Measurements from ENCODE around the gene MAP3K6.
"Not testable (repeated sequence)": the region's sequence is repeated elsewhere in the genome, so short reads cannot be mapped to it uniquely, and the experiment has no call there.

The MAP3K6 gene

DNA sequence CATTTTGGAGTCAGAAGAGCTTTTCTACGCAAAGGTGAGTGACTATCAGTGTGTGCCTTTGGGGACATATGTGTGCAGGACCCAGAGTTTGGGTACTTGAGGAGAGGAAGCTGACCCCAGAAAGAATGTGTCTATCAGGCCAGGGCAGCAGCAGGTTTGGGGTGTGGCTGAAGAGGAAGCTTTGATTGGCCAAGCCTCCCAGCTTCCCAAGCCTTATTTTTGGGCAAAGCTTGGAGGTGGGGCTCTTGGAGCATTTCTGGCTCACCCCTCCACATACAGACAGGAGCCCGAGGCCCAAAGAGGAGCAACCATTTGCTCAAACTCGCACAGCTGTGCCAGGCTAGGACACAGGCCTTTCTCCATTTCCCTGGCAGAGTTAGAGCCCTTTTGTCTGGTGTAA lies 30.3 kb upstream of the MAP3K6 start:
- DNase-seq: no peak

DNA sequence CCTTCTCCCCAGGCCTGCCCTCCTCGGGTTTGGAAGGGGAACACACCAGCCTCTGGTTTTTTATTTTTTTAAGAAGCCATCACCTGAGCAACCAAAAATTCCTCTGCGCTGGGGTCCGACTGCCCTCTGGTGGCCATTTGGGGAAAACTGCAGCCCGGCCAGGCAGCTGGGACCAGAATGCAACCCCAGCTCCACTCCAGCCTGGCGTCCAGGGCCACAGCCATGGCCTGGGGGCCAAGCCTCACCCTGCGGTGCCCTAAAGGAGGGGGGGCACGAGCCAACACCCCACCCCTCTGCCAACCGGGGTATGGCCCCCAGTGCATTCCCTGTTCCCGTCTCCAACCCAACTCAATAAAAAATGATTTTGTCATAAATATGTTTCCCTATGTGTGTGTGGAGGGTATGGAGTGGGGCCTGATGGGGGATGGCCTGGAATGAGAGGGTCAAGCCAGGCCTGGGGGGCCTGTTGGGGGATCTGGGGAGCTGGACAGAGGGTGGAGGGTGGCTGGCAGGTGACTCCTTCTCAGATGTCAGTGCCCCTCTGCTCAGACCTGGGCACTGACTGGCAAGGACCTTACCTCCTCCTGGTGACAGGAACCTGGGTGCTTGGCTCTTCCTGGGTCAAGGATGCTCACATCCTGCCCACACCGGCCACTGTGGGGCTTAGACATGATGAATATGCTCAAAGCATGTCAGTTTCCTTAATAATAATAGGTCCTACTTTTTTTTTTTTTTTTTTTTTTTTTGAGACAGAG lies 28.9 kb upstream of the MAP3K6 start:
- no peak for DNase-seq

DNA sequence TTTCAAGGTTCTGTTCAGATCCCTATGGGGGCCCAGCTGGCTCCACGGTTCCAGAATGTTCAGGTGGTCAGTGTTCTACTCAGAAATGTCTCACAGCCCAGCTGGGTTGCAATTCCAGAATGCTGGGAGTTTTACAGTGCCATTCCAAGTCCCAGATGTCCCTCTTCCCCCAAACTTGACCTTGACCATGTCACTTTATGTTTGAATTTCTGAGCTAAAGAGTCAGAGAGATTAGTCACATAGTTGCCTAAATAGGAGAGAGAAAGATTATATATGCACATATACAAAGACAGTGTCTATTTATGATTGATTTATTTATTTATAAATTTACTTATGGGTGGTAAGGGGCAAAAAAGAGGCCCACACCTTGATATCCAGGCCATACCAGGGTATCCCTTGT lies 28.2 kb upstream of the MAP3K6 start:
- no peak for DNase-seq

DNA sequence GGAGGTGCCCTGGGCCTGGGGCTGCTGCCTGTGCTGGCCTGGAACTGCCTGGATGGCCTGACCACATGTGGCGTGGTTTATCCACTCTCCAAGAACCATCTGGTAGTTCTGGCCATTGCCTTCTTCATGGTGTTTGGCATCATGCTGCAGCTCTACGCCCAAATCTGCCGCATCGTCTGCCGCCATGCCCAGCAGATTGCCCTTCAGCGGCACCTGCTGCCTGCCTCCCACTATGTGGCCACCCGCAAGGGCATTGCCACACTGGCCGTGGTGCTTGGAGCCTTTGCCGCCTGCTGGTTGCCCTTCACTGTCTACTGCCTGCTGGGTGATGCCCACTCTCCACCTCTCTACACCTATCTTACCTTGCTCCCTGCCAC lies 27.5 kb upstream of the MAP3K6 start:
- no peak for DNase-seq

DNA sequence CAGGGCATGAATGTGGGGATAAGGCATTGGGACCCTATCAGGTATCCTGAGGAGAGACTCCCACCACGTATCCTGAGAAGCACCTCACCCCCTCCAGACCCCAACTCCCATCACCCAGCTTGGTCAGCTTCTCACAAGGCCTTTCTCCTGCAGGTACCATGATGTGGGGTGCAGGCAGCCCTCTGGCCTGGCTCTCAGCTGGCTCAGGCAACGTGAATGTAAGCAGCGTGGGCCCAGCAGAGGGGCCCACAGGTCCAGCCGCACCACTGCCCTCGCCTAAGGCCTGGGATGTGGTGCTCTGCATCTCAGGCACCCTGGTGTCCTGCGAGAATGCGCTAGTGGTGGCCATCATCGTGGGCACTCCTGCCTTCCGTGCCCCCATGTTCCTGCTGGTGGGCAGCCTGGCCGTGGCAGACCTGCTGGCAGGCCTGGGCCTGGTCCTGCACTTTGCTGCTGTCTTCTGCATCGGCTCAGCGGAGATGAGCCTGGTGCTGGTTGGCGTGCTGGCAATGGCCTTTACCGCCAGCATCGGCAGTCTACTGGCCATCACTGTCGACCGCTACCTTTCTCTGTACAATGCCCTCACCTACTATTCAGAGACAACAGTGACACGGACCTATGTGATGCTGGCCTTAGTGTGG lies 27.0 kb upstream of the MAP3K6 start:
- no peak for DNase-seq

DNA sequence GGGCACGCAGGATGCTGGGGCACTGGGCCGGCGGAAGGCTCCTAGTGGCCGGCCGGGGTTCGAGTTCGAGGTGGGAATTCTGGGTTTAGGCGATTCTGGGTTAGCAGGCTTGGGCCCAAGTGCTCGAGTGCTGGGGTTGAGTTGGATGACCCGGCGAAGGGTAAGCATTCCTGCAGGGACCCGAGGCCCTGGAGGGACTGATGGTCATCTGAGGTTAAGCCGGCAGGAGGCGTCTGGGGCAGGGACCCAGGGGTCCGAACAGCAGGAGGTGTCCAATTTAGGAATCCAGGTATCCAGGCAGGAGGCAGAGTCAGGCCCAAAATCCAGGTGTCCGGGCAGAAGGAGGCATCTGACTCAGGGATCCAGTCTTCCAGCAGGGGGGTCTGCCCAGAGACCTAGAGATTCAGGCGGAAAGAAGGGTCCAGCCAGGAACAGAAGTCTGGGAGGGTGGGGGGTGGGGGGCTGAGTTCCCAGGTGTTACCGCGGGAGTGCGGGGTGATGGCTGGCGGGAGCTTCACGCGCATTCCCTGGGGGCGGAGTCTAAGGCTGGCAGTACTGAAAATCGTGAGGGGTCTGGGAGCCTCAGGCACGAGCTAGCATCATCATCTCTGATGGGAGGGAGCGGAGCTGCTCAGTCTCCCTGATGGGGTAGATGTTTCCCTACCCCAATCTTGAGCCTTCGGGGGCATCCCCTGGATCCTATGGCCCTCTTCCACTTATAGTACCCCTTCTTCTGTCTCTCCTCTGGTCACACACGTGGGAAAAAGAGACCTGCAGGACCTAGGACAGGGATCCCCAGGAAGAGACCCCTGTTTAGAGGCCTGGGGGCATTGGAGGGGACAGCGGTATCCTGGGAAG lies 26.2 kb upstream of the MAP3K6 start:
- DNase-seq: no peak

DNA sequence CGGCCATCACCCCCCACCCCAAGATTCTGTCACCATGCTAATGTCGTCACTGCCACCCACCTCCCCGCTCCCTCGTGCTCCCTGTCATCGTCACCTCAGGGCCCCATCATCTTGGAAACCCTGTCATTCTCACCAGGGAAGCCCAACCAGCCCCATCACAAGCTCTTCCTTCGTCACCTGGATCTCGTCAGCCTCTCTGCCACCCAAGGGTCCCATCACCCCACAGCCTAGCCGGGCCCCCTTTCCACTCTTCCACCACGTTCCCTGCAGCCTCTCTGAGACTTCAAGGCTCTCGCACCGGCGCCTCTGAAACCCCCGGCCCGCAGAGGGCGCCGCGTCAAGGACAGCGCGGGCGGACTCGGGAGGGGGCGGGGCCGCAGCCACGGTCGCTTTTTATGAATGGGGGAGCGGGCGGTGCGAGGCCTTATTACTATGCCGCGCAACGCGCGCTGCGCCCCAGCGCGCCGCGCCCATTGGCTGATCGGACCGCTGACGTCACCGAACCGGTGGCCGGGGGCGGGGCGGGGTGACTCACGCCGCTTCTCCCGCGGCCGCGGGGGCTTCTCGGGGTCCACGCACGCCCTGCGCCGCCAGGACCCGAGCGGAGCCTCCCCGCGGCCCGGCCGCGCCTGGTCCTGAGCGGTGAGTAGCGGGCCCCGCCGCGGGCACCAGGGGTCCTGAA lies 25.5 kb upstream of the MAP3K6 start, which contains the start of gene GPR3:
TSS of gene GPR3 (plus strand) at position 527 of the 682 bp plus-strand sequence. CDS start 1,177 bp downstream, outside the sequence.
- peak; percentile 48 for DNase-seq

DNA sequence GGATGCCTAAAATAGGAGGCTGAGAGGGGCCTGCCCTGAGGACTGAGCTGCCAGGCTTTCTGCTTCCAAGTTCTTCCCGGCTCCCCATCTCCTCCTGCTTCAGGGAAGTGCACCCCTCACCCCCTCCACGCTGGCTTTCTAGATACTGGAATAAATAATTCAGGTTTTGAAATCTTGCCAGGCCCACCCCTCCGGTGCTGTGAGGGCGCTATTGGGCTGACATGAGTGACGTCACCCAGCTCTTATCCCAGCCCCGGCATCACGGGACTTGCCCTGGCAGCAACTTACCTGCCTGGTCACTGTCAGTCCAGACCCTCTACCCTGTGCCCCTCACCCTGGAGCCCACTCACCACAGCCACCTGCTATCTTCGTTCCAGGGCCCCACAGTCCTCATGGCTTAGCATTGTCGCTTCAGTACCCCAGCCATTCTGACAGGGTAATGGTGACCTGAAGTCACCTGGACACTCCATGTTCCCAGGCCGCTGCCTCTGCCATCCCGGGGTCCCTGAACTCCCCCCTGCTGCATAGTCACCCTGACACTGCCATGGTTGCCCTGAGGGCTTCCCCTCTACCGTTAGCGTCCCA lies 24.8 kb upstream of the MAP3K6 start:
- peak; percentile 42 for DNase-seq

DNA sequence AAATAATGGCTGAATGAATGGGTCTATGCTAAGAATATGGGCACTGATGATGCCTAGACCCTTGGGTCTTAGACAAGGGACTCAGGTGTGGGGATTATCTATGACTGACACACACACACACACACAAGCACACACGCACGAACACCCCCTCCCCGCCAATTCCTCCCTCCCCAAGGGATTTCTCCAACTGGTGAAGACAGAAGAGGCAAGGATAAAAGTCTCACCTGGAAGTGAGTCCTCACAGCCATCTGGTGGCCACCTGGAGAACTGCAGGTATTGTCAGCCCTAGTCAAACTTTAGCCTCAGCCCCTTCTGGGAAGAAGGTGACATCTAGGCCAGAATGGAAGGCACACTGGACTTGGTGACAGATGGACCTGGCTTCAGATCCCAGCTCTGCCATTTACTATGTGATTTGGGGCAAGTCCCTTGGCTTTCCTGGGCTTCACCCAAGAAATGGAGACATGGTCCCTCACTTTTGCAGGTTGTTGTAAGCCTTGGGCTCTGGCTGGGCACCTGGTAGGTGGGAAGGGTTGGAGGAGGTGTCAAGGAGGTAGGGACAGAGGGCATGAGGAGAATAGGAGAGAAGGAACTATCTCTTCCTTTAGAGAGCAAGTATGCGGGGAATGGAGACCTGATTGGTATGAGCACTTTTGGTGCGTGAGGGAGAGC lies 21.7 kb upstream of the MAP3K6 start:
- DNase-seq: peak; percentile 6

DNA sequence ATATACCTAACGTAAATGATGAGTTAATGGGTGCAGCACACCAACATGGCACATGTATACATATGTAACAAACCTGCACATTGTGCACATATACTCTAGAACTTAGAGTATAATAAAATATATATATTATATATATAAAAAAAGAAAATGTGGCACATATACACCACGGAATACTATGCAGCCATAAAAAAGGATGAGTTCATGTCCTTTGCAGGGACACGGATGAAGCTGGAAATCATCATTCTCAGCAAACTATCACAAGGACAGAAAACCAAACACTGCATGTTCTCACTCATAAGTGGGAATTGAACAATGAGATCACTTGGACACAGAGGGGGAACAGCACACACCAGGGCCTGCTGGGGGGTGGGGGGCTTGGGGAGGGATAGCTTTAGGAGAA lies 18.0 kb upstream of the MAP3K6 start:
- not testable (repeated sequence) for DNase-seq

DNA sequence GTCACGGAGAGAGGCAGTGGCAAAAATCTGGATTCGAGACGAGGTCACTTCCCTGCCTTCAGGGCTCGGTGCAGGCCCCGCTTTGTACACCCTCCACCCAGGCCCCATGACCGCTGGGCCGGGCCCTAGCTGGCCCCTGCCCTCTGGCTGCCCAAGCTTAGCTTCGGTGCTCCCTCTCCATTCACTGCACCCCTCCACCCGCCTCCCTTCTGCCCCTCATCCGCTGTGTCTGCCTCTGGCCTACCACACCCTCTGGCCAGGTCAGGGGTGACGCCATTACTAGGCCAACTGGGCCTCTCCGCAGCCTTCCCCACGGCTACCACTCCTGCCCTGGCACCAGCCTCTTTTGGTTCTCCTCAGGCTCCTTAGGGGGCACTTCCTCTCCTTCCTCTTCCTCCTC lies 16.9 kb upstream of the MAP3K6 start:
- no peak for DNase-seq

DNA sequence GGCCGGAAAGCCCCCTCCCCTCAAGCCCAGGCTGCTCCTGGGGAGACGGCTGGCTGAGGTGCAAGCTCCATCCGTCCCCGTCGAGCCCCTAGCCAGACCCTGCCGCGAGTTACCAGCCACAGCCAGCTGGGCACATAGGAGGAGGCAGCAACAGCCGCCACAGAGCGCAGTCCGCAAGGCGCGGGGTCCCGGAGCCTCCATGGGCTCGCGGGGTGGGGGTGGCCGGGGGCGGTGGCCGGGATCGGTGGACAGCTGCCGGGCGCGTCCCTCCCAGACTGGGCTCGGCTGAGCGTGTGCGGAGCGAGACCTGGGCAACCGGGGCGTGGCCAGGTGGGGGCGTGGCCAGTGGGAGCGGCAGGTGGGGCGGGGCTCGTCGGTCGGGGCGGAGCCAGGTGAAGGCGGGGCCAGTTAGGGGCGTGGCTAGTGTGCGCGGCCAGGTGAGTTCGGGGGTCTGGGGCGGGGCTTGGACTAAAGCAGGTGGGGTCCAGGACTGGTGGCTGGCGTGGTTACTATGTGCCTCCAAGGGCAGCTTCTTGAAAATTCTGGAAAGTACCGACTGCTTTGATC lies 16.4 kb upstream of the MAP3K6 start, which contains the start of gene CD164L2:
TSS of gene CD164L2 (minus strand) at position 295 of the 567 bp plus-strand sequence. CDS start at position 201, 94 bp downstream.
- no peak for DNase-seq

DNA sequence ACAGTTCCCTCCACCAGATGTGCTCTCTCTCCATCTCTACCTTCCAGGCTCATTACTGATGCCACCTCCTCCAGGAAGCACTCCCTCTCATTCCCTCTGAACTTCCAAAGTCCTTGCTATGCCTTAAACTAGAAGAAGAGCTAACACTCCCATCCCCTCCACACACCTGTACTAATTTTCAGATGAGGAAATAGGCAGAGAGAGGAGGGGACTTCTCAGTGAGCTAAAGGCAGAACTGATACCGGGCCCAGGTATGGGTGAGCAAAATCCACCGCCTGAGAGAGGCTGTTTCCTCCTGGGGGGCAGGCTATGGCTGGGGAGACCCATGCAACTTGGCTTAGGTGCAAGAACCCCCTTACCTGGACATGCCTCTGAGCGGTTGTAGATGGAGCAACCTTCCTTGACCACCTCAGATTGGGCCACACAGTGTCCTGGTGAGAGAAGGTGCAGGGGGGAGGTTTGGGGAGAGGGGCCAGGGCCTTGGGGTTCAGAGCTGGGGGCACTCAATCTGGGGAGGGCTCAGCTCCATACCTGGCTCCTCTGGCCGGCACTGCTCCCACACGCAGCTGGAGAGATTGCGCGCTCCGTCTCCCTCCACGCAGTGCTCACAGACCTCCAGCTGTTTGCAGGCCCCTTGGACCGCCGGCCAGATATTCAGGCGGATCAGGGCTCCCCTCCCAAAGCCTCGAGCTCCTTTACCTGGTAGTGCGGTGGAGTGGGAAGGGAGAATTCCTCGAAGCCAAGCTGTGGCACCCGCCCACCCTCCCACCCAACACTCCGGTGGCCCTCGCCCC lies 15.4 kb upstream of the MAP3K6 start:
- DNase-seq: no peak

DNA sequence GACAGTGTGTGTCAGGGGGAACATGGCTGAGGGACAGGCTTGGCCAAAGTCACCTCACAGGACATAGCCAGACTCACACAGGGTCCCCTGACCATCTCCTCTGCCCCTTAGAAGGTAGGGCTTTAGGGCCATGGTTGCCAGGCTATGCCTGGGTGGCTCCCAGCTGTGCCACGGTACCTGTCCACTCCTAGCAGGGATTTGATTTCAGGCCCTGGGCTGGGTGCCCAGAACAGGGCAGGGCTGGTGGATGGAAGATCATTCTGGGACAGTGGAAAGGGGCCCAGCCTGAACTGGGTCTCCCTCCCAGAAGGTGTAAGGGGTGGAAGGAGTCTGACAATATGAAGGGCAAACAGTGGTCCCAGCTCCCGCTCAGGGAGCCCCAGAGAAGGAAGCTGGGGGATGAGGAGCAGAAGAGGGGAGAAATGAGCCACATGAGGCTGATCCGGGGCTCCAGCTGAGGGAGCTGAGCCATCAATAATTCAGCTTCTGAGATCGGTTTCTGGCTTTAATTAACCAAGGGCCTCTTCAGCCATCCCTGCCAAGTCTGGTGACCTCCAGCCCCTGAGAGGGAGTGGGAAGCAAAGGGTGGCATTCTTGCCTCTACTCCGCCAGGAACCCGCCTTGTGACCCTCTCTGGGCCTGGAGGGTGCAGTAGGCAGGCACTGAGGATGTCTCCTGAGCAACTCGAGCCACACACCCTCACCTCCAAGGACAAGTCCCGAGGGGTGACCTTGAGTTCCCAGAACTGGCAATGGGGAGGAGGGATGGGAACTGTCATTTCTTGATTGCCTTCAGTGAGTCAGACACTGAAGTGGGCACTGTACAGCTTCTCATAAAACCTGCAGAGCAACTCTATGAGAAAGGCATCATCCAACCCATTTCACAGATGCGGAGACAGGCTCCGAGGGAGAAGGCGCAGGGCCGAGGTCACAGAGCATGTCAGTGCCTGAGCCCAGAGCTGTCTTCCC lies 14.3 kb upstream of the MAP3K6 start:
- DNase-seq: no peak

DNA sequence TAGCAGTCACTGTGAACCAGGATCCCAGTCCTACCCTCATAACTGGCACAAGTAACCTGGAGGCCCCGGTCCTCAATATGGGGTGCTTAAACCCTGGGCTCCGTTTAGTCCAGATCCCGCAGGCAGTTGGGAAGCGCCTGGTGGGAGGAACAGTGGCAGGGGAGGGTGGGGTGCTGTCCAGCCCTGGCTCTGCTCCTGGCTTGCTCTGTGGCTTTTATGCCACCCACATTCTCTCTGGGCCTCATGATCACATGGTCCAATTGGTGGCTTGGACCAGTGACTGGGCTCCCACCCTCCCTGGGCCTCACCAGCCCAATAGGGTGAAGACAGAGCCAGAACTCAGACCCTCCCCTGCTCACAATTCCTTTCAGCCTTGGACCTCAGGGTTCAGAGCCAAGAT lies 13.5 kb upstream of the MAP3K6 start:
- no peak for DNase-seq

DNA sequence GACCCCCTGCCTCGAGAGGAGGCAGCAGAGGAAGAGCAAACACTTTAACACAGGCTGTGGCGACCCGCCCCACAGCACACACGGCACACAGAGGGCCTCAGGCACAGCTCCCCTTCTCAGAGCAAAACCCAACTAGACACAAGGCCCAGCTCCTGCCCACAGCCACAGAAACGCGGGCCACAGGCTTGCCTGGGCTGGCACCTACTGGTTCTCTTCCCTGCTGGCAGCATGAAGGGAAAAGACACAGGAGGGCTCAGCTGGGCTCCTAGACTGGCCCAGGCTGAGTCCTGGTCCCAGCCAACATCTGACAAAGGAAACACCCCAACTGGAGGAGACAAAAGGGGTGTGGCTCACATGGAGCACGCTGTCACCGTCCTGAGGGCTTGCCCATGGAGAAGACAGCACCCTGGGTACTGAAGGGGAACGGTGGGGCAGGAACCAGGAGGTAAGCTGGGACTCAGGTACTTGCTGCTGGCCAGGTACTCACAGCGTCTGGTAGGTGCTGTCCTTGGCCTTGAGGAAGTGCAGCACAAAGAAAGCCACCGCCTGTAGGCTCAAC lies 12.9 kb upstream of the MAP3K6 start:
- DNase-seq: no peak

DNA sequence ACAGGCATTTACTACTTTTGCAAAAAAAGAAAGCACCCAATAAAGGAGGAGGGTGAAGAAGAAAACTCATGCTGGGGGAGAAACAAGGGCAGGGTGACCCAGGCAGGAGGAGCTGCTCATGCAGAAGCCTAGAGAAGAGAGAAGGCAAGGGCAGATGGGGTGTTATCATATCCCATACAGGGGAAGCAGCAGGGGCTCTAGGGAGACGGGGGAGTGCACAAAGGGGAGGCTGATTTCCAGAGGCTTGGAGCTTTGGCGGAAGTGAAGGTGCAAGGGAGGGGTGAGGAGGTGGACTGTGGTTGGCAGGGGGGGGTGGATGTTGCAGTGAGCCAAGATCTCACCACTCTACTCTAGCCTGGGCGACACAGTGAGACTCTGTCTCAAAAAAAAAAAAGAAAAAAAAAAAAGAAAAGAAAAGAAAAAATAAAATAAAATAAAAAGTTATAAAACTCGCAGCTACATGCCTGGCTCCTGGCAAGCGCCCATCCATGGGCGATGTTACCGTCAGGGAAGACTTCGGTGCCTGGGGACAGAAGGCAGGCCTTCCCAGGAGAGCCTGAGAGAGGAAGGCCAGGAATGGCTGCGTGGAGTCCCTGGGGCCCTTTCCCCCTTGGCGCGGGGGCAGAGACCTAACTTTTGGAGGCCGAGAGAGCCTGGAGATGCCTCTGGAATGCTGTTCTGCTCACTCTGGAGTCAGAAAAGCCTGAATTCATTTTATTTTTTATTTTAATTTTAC lies 11.2 kb upstream of the MAP3K6 start:
- DNase-seq: no peak

DNA sequence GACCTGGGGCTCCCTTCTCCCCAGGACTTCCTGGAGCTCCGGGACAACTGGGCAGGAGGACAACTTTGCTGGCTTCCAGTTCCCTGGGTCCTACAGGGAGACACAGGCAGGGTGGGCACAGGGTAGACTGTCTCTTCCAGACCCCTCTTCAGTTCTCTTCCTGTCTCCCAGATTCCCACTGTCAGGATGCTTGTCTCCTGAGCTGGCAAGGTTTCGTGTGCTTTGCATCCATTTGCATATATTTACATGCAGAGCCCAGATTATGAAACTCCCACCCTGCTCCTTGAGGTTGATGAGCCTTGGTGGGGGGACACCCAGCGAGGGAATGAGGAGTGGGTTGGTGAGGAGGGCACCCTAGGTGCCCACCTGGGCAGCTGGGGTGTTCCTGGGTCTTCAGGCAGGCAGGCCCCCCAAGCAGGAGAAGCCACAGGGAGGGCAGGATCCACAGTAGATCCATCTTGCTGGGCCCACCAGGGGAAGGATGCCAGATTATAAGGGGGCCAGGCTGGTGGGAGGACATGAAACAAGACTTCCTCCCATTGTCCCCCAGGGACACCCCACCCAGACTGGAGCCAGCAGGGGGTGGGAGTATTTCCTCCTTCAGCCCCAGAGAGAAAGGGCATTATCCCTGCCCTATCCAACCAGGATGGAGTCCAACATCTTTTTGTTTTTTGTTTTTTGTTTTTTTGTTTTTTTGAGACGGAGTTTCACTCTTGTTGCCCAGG lies 7.8 kb upstream of the MAP3K6 start, which contains the start of gene FCN3:
TSS of gene FCN3 (minus strand) at position 463 of the 725 bp plus-strand sequence. CDS start at position 457, 6 bp downstream.
- no peak for DNase-seq
